Type B pancreatic cell (in vitro differentiated cells): ENCODE measurements around the gene RSRC2. TPM values are rescaled to one million over a fixed set of nuclear protein-coding genes. Genes with fewer than 3 reads are reported as not detected.
A peak's percentile ranks its signal among the peaks of the same experiment; 100 is the strongest.
"Not testable (repeated sequence)": the region's sequence is repeated elsewhere in the genome, so short reads cannot be mapped to it uniquely, and the experiment has no call there.

Experiments
- DNase-seq: peaks from one replicate; pipeline ENCODE4 v3.0.0; 2021; ENCODE audit warnings: mixed read lengths; ENCODE audit not compliant: unreplicated experiment; ENCODE audit errors: extremely low spot score
- H3K27ac Mint-ChIP-seq: 2 replicates; pipeline ENCODE4 v1.8.0; 2021; ENCODE audit warnings: mild to moderate bottlenecking, mixed read lengths
- H3K27me3 Mint-ChIP-seq: 2 replicates; pipeline ENCODE4 v1.8.0; 2021; ENCODE audit warnings: mixed read lengths
- H3K36me3 Mint-ChIP-seq: 2 replicates; pipeline ENCODE4 v1.8.0; 2021; ENCODE audit warnings: mixed read lengths
- H3K4me1 Mint-ChIP-seq: one replicate; pipeline ENCODE4 v1.8.0; 2021; ENCODE audit warnings: mixed read lengths; ENCODE audit not compliant: unreplicated experiment
- H3K4me3 Mint-ChIP-seq: 2 replicates; pipeline ENCODE4 v1.8.0; 2021; ENCODE audit warnings: mild to moderate bottlenecking, mixed read lengths
- H3K9me3 Mint-ChIP-seq: 2 replicates; pipeline ENCODE4 v1.8.0; 2021; ENCODE audit warnings: mixed read lengths
- CTCF ChIP-seq: fragments of 200-600 bp; sonication (generic); conservative IDR thresholded peaks from 2 replicates; pipeline ENCODE4 v1.5.0; 2021; ENCODE audit warnings: antibody characterized with exemption, mild to moderate bottlenecking
- total RNA-seq: library from RNA; stranded (reverse); gene quantifications from 2 replicates; pipeline ENCODE4 v1.2.1, GENCODE V29; 2021; ENCODE audit warnings: low replicate concordance

The RSRC2 gene
- total RNA-seq, 1 donor from 2014 or later, result 100.0 TPM

- Mint-ChIP-seq H3K27ac (peak overlapping the region; percentile 97), H3K4me1 (peaks cover 13% of the 10 kb centered on the region), H3K4me3 (peak overlapping the region; percentile 64), H3K9me3 (no peaks in the 10 kb centered on the region), H3K27me3 (no peaks in the 10 kb centered on the region), H3K36me3 (peaks cover 3% of the 10 kb centered on the region)
- no peak for TF ChIP-seq CTCF
- DNase-seq, result peak; percentile 7
These were observed 58.8 kb downstream of the RSRC2 start for GRCh38 chr12:122467983-122468382.

- not testable (repeated sequence) for H3K36me3 Mint-ChIP-seq, H3K27me3 Mint-ChIP-seq, H3K9me3 Mint-ChIP-seq, H3K4me1 Mint-ChIP-seq
- H3K4me3 Mint-ChIP-seq, result peak overlapping the region; percentile 59
- peak; percentile 44 for DNase-seq
- peak overlapping the region; percentile 94 for H3K27ac Mint-ChIP-seq
These were observed 62.3 kb downstream of the RSRC2 start for GRCh38 chr12:122464317-122465042.

- Mint-ChIP-seq H3K27ac (peak overlapping the region; percentile 62), H3K36me3 (no peaks in the 10 kb centered on the region), H3K27me3 (no peaks in the 10 kb centered on the region), H3K4me3 (no peak overlapping the region), H3K4me1 (peaks cover 6% of the 10 kb centered on the region), H3K9me3 (no peaks in the 10 kb centered on the region)
- TF ChIP-seq CTCF, result no peak
- no peak for DNase-seq
These were observed 66.1 kb downstream of the RSRC2 start for GRCh38 chr12:122460641-122461040.

- no peak for TF ChIP-seq CTCF
- H3K27me3 Mint-ChIP-seq, result no peaks in the 10 kb centered on the region
- no peak for DNase-seq
- no peak overlapping the region for H3K27ac Mint-ChIP-seq
- H3K4me1 Mint-ChIP-seq, result peaks cover 6% of the 10 kb centered on the region
- H3K36me3 Mint-ChIP-seq, result no peaks in the 10 kb centered on the region
- no peaks in the 10 kb centered on the region for H3K9me3 Mint-ChIP-seq
- no peak overlapping the region for H3K4me3 Mint-ChIP-seq
These were observed 66.7 kb downstream of the RSRC2 start for GRCh38 chr12:122460061-122460460.

- Mint-ChIP-seq H3K4me3 (no peak overlapping the region), H3K27me3 (no peaks in the 10 kb centered on the region), H3K4me1 (peaks cover 4% of the 10 kb centered on the region), H3K27ac (no peak overlapping the region), H3K36me3 (no peaks in the 10 kb centered on the region), H3K9me3 (no peaks in the 10 kb centered on the region)
- DNase-seq, result no peak
- no peak for TF ChIP-seq CTCF
These were observed 67.5 kb downstream of the RSRC2 start for GRCh38 chr12:122459211-122459610.

- Mint-ChIP-seq H3K36me3 (no peaks in the 10 kb centered on the region), H3K27me3 (no peaks in the 10 kb centered on the region), H3K4me3 (no peak overlapping the region), H3K27ac (no peak overlapping the region), H3K4me1 (no peaks in the 10 kb centered on the region), H3K9me3 (no peaks in the 10 kb centered on the region)
- no peak for DNase-seq
- TF ChIP-seq CTCF, result no peak
These were observed 68.4 kb downstream of the RSRC2 start for GRCh38 chr12:122458105-122459035.
